ENCODE results near the gene TNS3.

Gene TNS3

DNA sequence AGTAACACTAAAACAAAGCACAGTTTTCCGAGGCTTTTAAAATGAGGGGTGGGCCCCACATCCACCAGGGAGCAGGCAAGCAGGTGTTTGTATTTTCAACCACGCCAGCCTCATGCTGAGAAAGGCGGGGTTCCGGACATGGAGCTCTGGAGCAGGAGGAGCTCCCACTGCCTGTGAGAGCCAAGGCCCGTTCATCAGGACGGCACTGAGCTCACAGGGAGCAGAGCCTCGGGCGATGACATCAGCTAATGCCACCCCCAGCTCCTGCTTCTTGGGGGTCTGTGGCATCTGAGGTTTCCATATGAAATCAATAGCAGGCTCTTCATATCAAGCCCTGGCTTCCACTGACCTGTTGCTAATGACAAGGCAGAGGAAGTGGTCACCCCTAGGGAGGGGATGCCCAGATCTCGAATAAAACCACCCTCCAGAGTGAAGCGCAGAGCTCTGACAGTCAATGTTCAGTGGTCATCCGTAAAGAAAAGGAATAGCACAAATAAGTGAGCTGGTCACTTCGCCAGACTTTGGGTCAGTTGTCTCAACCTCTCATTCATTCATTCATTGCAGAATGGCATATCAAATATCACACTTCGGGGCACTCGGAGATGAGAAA, 89.1 kb downstream of the TNS3 start:
- no peak overlapping the region for H3K4me3 ChIP-seq (ENCODE audit: low read length)
- H3K4me2 ChIP-seq (ENCODE audit: low read length): no peak overlapping the region
- H3F3A ChIP-seq (ENCODE audit: control insufficient read depth, insufficient read depth): peaks cover 9% of the 10 kb centered on the region
- no peaks in the 10 kb centered on the region for H3K9me2 ChIP-seq (replicated peaks; ENCODE audit: control insufficient read depth, low read length)
- H3K79me2 ChIP-seq (ENCODE audit: control insufficient read depth, low read length): no peaks in the 10 kb centered on the region
- H4K20me1 ChIP-seq (ENCODE audit: control insufficient read depth, insufficient read depth, low read depth, low read length): no peaks in the 10 kb centered on the region
- H3K9me3 ChIP-seq (ENCODE audit: control insufficient read depth, insufficient read depth, low read length): no peaks in the 10 kb centered on the region
- peaks cover 30% of the 10 kb centered on the region for H3K4me1 ChIP-seq (ENCODE audit: control insufficient read depth, low read length)
- H3K27ac ChIP-seq (ENCODE audit: low read depth, low read length): no peak overlapping the region
- no peaks in the 10 kb centered on the region for H3K27me3 ChIP-seq (ENCODE audit: control insufficient read depth, low read length)
- no peak for TF ChIP-seq EZH2phosphoT487 (IDR thresholded peaks at IDR 0.05; ENCODE audit: borderline replicate concordance, low read length)
- TF ChIP-seq, protein P1, sequence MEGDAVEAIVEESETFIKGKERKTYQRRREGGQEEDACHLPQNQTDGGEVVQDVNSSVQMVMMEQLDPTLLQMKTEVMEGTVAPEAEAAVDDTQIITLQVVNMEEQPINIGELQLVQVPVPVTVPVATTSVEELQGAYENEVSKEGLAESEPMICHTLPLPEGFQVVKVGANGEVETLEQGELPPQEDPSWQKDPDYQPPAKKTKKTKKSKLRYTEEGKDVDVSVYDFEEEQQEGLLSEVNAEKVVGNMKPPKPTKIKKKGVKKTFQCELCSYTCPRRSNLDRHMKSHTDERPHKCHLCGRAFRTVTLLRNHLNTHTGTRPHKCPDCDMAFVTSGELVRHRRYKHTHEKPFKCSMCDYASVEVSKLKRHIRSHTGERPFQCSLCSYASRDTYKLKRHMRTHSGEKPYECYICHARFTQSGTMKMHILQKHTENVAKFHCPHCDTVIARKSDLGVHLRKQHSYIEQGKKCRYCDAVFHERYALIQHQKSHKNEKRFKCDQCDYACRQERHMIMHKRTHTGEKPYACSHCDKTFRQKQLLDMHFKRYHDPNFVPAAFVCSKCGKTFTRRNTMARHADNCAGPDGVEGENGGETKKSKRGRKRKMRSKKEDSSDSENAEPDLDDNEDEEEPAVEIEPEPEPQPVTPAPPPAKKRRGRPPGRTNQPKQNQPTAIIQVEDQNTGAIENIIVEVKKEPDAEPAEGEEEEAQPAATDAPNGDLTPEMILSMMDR (IDR thresholded peaks at IDR 0.05; ENCODE audit: low read depth, low read length, poor library complexity, severe bottlenecking): no peak
- H3K36me3 ChIP-seq (ENCODE audit: control insufficient read depth, low read length): no peaks in the 10 kb centered on the region

DNA sequence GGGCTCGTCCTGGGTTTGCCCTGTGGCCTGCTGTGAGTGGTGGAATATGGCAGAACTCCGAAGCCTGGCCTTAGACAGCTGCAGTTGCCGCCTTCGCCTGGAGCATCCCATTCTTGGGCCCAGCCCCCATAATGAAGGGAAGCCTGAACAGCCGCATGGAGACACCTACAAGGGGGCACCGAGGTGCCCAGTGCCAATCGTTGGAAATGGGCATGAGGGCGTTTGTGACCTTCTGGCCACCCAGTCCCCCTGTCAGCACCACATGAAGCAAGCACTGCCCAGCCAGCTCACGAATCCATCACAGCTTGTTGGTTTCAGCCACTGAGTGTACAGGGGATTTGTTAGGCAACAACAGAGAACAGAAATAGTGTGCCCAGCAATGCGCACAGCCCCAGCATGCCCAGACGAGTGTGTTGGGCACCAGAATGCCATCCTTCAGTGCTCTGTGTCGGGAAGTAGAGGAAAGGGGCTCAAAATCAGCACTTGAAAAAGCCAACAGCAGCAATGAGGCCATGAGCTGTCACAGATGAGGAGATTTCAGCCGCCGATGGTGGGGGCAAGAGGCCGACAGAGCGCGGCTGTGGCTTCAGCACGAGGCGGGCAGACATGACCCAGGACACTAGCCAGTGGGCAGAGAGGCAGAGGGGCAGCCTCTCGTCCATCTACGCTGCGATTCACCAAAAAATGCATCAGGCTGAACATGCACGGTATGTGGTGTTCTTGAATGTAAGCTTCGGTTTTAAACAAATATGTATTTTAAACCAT, 91.2 kb downstream of the TNS3 start:
- Histone ChIP-seq H3K4me3 (ENCODE audit: low read length) (no peak overlapping the region), H4K20me1 (ENCODE audit: control insufficient read depth, insufficient read depth, low read depth, low read length) (no peaks in the 10 kb centered on the region), H3K9me3 (ENCODE audit: control insufficient read depth, insufficient read depth, low read length) (no peaks in the 10 kb centered on the region), H3K27me3 (ENCODE audit: control insufficient read depth, low read length) (no peaks in the 10 kb centered on the region), H3K79me2 (ENCODE audit: control insufficient read depth, low read length) (no peaks in the 10 kb centered on the region), H3K4me1 (ENCODE audit: control insufficient read depth, low read length) (peaks cover 9% of the 10 kb centered on the region), H3K36me3 (ENCODE audit: control insufficient read depth, low read length) (no peaks in the 10 kb centered on the region), H3K4me2 (ENCODE audit: low read length) (no peak overlapping the region), H3K27ac (ENCODE audit: low read depth, low read length) (no peak overlapping the region), H3K9me2 (replicated peaks; ENCODE audit: control insufficient read depth, low read length) (no peaks in the 10 kb centered on the region), H3F3A (ENCODE audit: control insufficient read depth, insufficient read depth) (no peaks in the 10 kb centered on the region)
- no peak for TF ChIP-seq EZH2phosphoT487 (IDR thresholded peaks at IDR 0.05; ENCODE audit: borderline replicate concordance, low read length)
- TF ChIP-seq, protein P1 (IDR thresholded peaks at IDR 0.05; ENCODE audit: low read depth, low read length, poor library complexity, severe bottlenecking): no peak

DNA sequence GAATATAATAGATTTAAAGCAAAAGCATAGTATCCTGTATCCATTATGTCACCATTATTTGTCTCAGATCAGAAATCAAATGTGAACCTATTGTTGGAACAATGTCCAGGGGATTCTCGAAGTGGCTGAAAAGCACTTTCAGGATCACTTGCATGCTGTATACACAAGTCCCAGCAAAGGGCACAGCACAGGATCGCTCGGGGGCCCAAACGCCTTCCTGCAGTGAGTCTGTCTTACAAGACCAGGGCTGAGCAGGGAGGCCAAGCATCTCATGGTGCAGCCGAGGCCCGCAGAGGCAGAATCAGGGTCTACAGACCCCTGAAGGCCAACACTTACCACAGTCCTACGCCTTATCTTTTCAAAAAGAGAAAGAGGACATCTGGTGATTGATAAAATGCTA, 92.3 kb downstream of the TNS3 start:
- peaks cover 3% of the 10 kb centered on the region for H3K4me1 ChIP-seq (ENCODE audit: control insufficient read depth, low read length)
- H3F3A ChIP-seq (ENCODE audit: control insufficient read depth, insufficient read depth): no peaks in the 10 kb centered on the region
- no peaks in the 10 kb centered on the region for H3K27me3 ChIP-seq (ENCODE audit: control insufficient read depth, low read length)
- no peak overlapping the region for H3K4me2 ChIP-seq (ENCODE audit: low read length)
- no peak for TF ChIP-seq EZH2phosphoT487 (IDR thresholded peaks at IDR 0.05; ENCODE audit: borderline replicate concordance, low read length)
- TF ChIP-seq, protein P1 (IDR thresholded peaks at IDR 0.05; ENCODE audit: low read depth, low read length, poor library complexity, severe bottlenecking): no peak
- H3K27ac ChIP-seq (ENCODE audit: low read depth, low read length): no peak overlapping the region
- H3K9me2 ChIP-seq (replicated peaks; ENCODE audit: control insufficient read depth, low read length): no peaks in the 10 kb centered on the region
- no peaks in the 10 kb centered on the region for H3K9me3 ChIP-seq (ENCODE audit: control insufficient read depth, insufficient read depth, low read length)
- no peaks in the 10 kb centered on the region for H3K36me3 ChIP-seq (ENCODE audit: control insufficient read depth, low read length)
- no peaks in the 10 kb centered on the region for H4K20me1 ChIP-seq (ENCODE audit: control insufficient read depth, insufficient read depth, low read depth, low read length)
- no peaks in the 10 kb centered on the region for H3K79me2 ChIP-seq (ENCODE audit: control insufficient read depth, low read length)
- H3K4me3 ChIP-seq (ENCODE audit: low read length): no peak overlapping the region

Data from DOHH2 (cell line).